GM19193 (cell line): ENCODE measurements around the gene DYNC1I1.

Experiments
- POLR2A ChIP-seq: IDR thresholded peaks from 4 replicates; pipeline ENCODE4 v1.6.1; 2011; ENCODE audit not compliant: insufficient read depth, insufficient read length; ENCODE audit errors: extremely low read depth

DYNC1I1 gene

DNA sequence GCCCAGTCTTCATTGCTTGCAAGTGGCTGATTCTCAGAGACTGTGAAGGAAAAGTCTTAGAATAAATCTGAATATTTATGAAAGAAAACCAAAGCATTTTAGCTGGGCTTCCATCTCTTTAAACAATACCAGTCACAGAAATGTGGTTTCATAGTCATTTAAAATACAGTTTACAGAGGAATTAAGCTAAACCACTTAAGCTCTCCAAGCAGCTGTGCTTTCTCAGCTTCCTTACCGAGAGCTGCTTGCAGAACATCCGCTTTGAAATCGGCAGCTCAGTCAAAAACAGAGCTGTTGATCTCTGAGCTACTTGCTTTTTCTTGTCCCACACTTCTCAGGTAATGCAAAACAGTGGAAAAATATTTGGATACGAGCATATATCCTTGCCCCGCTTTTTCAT is 134.5 kb downstream of the DYNC1I1 start:
- no peak for TF ChIP-seq POLR2A

DNA sequence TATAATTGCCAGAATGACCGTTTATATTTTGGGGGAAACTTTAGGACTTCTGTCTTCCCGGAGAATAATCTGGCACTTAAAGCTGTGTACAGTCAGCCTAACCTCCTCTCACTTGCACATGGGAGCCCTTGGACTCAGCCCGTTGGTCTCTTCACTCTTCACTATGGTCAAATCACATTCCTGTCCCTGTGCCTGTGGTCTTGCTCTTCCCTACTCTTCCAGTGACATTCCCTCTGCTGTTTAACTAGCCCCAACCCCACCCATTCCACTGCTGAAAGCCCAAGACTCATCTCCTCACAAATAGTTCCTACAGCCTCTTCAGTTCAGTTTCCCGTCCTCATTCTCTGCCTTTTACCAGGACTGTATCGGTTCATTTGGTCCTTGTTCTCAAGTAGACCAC is 135.0 kb downstream of the DYNC1I1 start:
- no peak for TF ChIP-seq POLR2A

DNA sequence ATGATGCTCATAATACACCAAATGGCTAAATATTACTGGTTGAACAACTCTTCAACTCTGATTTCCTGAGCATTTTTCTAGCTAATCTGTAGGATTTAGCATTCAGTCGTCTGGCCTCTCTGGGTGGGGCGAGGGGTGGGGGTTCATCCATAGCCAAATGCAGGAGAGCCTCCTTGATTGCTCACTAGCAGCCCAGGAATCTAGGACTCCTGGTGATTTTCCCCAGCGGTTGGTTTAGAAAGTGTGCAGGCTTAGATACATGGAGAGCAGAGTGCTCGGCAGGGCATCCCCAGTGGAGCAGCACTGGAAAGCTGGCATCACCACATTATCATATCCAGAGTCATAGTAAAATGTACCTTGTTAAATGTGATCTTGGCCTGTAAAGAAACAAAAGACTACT is 136.1 kb downstream of the DYNC1I1 start:
- TF ChIP-seq POLR2A, result no peak

DNA sequence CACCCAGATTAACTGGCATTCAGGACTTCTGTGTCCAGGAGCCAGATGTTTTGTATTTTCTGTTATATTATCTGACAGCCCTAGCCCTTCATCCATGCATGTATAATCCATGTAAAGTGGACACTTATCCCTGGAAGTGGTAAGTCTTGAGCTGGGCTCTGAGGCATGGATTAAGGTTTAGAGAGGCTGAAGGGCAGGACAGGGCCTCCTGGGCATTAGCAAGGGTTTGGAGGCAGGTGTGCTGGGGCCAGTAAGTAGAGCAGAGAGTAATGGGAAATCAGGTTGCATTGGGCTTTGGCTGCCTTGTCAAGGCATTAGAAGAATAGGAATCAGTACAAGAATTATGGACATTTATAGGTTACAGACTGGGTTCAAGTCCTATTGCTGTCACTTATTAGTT is 138.0 kb downstream of the DYNC1I1 start:
- no peak for TF ChIP-seq POLR2A

DNA sequence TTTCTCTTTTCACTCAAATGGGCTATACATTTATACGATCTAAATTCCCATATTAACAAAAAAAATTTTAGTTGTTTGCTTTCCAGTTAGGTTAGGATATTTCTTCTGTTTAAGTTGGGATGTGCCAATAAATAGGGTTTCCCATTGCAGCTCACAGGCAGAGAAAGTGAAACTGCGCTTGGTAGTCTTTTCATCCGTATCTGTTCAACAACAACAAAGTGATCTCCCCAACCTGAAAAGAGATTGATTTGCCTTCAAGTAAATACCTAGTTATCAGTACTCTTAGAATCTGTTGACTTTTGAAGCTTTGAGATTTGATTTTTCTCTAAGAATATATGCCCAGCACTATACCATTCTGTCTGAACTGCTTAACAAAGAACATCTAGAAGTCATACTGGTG is 143.4 kb downstream of the DYNC1I1 start:
- TF ChIP-seq POLR2A, result no peak

DNA sequence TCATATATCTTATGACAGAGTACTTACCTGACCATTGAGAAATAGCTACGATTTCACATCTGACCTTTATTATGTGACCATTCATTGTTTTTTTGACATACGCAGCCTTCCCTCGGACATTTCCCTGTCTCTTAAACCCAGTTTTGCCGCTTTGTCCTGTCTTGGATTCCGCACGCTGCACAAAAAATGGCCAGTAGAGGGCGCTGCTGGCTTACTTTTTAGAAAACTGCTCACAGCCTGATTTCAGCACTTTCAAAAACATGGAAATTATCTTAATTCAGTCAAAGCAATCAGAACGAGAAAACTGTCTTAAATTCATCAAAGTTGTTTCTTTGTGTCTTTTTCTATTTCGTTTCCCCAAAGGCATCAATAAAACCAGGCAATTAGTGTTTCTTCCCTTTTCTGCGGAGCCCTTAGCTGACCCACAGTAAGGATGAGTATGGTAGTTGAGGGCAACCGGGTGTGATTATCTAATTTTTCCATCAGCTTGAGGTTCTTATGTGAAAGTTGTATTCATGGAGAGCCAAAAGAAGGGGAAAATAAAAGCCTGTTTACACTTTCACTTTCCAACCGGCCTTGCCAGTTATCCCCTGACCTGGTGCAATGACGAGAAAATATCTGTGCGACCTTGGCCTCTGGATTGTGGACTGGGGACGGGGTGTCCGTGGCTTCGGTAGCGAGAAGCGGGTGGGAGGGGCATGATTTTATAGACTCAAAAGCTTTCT is 144.4 kb downstream of the DYNC1I1 start:
- no peak for TF ChIP-seq POLR2A

DNA sequence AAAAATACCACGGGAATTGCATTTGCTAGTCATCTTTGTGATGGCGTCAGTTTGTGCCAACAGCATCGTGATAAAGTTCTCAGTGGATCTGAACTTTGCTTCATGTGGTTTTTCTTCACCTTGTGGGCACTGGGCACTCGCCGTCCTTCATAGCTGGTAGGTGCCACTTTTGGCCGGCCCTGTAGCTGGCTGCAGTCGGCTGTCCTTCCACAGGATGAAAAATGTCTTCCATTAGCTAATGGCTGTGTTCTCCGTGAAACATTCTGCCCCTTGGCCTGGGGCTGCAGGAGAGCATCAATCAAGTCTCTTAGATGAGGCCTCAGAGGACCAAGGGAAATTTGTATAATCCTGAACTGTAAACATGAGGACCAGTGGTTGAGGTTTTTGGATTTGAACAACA is 145.3 kb downstream of the DYNC1I1 start:
- TF ChIP-seq POLR2A, result no peak

DNA sequence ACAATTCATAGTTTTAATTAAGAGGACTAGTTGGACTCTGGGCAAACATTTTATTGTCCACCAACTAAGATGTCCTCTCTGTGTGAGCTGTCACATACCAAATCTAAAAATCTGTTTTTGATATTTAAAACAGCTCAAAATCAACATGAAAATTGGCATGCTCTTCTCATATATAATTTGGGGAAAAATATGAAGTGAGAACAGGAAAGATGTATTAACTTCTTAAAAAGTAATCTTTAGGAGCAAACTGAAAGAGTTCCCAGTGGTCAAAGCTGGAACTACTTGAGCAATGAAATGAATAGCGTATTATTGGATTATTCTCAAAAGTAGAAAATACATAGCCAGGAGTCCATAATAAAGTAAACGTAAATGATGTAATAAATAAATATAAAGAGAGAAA is 147.2 kb downstream of the DYNC1I1 start:
- no peak for TF ChIP-seq POLR2A

DNA sequence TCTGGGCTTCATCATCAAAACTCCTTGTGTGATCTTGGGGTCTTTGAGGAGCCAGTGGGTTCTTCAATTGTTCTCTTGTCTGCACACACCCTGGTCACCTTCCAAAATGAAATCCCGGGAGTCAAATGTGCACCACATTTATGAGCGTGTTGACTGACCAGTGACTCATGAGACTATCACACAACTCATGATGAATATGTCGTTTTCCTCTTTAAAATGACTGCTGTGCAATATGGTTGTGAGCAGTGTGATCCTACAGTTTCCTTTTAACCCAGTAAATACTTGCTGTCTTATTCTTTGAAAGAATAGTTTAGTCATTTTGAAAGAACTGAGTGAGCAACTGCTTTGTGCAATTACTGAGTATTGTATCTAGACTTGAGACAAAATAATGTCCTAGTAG is 149.2 kb downstream of the DYNC1I1 start:
- TF ChIP-seq POLR2A, result no peak

DNA sequence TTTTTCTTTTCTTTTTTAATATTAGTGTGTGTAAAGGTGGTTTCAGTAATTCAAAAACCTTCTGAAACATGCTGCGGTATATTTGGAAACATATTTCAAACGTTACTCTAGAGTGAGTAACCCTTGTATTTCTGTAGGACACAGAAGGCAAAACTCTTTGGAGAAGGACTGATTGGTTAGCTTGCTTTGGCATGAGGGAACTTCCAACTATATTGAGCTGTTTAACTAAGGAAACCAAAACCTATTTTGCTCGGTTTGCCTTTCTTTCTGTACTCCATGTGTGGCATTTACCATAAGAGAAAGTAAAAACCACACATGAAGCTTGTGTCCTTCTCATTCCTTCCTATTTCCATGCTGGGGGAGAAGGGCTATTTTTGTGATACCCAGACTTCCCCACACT is 149.8 kb downstream of the DYNC1I1 start:
- no peak for TF ChIP-seq POLR2A

DNA sequence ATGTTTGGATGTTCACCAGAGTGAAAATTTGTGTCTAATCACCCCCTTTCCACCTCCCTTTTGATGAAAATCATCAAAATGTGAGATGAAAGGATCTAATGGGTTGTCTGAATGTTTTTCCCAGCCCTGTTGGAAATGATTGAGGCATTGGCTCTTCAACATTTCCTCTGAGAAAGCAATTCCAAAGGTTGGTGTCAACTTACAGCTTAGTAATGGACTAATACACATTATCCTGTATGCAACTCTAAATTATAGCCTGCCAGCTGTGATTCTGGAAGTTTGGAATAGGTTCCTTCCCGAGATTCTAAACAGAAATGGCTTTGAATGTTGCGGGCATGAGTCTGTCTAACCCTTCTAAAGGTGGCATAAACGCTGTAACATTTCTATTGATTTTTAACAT is 152.9 kb downstream of the DYNC1I1 start:
- TF ChIP-seq POLR2A, result no peak

DNA sequence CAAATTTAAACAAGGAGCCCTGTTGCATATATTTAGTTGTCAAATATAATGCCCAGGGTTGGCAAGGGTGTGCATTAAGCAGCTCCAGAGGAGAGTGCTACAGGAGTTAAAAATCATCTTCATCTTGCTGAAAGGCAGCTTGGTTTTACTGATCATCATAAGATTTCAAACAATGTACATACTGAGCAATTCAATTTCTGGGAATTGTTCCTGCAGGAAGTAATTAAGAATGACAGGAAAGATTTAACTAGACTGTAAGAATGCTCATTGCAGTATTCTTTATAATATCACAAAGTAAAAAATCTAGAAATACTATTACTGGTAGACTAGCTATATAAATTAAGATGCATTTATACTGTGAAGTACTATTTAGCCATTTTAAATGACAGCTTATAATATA is 153.6 kb downstream of the DYNC1I1 start:
- no peak for TF ChIP-seq POLR2A

DNA sequence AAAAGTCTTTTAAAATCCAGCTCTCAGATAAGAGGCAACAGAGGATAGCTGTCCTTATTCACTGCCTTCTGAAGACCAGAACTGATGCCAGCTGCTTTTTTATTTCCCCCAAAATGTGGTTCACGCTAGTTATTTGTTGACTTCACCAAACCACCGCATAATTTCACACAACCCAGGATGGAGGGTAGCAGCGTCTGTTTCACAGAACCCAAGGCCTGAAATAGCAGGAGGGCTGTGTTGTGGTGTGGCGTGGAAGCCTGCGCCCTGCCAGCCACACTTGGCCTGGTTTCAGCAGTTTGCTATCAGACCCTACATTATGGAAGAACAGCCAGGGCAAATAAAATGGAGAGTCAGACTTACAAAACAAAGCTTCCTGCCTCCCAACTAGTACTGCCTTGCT is 155.4 kb downstream of the DYNC1I1 start:
- TF ChIP-seq POLR2A, result no peak

DNA sequence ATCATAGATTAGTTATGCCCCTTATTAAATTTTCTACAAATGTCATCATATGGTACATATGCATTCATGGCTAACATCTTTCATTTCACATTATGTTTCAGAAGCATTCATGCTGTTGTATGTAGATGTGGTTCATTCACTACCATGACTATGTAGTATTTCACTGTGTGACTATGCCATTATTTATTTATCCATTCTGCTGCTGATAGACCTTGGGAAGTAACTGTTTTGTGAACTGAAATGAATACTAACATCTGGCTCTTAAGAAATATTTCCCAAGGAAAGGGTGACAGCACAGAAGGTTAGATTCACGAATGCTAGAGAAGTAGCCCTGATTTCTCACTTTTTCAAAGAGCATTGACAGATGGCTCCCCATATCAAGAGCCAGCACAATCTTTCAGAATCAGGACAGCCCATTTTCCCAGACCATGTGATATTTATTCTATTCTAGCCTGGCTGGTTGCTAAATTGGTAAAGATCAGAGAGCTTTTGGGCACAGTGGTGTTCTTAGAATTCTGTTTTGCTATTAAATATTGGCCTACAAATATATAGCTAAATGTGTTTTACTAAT is 157.4 kb downstream of the DYNC1I1 start:
- TF ChIP-seq POLR2A, result no peak

DNA sequence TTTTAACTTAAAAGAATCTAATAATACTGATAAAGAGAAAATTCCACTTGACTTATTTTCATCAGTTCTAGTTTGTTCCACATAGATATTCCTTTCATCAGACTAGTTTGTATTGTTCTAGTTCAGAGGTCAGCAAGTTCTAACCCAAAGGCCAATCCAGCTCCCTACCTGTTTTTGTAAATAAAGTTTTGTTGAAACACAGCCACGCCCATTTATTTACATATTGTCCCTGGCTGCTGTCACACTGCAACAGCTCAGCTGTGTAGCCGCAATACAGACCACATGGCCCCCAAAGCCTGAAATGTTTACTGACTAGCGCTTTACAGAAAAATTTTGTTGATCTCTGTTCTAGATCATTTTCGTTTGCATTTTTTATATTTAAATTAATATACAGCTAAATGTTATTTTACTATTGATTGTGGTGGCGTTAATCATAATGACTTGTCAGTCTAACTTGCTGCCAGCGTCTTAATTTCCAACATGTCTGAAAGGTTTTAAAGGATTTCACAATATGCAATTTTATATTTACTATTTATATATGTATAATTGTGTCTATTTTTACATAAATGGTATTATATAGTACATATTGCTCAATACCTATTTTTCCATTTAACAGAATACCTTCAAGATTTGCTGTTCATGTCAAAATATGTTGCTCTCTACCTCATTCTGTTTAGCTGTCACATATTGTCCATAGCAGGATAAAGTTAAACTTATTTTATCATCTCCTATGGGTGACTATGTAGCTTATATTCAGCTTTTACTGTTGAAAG is 159.3 kb downstream of the DYNC1I1 start:
- TF ChIP-seq POLR2A, result no peak

DNA sequence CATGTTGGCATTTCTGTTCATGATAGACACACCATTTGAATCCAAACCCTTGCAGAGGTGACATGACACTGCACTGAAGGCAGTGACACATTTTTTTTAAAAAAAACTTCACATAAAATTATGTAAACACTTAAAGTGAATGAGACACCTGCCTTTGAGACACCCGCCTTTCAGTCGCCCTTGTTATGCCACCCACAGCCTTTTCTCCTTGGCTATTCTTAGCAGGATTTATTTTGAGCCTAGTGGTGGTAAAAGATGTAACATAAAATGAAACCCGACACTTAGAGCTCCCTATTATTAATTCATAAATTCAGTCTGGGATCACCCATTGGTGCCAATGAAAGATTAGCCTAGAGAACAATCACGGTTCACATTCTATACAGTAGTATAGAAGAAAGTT is 161.3 kb downstream of the DYNC1I1 start:
- no peak for TF ChIP-seq POLR2A

DNA sequence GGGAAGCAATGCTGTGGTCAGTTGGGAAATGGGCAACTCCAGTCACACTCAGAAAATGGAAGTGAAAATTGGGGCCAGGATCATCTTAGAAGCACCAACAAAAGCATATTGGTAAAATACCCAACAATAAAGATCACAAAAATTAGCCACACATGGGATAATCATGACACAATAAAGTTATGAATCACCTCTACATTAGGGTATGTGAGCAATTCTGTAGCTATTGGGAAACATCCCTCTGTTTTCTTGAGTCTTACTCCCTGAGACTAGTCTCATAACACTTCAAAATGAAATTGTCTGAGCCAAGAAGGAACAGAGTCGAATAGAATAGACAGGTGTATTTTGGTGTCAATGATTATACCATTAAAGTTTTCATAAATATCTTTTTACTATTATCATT is 178.3 kb downstream of the DYNC1I1 start:
- no peak for TF ChIP-seq POLR2A

DNA sequence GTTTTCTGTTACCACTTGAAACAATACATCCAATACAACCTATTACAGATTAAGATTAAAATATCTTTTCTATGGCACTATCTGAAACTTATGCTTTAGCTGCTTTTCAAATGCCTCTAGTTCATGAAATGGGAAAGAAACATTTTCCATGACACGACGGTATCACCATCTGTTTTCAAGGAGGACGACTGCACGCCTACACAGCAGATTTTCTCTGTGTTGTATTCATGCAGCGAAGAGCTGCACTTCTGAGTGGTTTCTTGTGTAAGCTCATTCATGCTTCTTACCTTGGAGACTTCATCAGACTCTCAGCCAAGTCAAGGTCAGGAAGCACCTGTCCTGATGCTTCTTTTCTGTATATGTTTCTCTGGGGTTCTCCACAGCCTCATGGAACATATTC is 179.2 kb downstream of the DYNC1I1 start:
- TF ChIP-seq POLR2A, result no peak
